ENCODE results near the gene MAPK8.

DNA sequence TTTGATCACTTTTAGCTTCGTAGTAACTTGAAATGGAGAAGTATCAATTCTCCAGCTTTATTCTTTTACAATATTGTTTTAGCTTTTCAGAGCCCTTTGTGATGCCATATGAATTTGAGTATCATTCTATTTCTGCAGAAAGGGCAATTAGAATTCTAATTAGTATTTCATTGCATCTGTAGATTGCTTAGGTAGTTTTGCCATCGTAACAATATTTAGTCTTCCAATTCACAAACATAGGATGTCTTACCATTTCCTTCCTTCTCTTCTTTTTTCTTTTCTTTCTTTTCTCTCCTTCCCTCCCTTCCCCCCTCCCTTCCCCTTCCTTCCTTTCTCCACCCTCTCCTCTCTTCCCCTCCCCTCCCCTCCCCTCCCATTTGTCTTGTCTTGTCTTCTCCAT lies 105.0 kb downstream of the MAPK8 start:
- TF ChIP-seq, protein P1, sequence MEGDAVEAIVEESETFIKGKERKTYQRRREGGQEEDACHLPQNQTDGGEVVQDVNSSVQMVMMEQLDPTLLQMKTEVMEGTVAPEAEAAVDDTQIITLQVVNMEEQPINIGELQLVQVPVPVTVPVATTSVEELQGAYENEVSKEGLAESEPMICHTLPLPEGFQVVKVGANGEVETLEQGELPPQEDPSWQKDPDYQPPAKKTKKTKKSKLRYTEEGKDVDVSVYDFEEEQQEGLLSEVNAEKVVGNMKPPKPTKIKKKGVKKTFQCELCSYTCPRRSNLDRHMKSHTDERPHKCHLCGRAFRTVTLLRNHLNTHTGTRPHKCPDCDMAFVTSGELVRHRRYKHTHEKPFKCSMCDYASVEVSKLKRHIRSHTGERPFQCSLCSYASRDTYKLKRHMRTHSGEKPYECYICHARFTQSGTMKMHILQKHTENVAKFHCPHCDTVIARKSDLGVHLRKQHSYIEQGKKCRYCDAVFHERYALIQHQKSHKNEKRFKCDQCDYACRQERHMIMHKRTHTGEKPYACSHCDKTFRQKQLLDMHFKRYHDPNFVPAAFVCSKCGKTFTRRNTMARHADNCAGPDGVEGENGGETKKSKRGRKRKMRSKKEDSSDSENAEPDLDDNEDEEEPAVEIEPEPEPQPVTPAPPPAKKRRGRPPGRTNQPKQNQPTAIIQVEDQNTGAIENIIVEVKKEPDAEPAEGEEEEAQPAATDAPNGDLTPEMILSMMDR (IDR thresholded peaks at IDR 0.05) = no peak
- TF ChIP-seq MAFK (IDR thresholded peaks at IDR 0.05; ENCODE audit: partially characterized antibody) = no peak
- TF ChIP-seq SMC3 (IDR thresholded peaks at IDR 0.05) = no peak
- TF ChIP-seq ESRRA (IDR thresholded peaks at IDR 0.05; ENCODE audit: borderline replicate concordance, low read length) = no peak
- no peak for TF ChIP-seq POLR2A (IDR thresholded peaks at IDR 0.05; ENCODE audit: low read length)
- no peak for TF ChIP-seq REST (IDR thresholded peaks at IDR 0.05)
- TF ChIP-seq EP300 (IDR thresholded peaks at IDR 0.05) = no peak
- no peak for TF ChIP-seq PHF8 (IDR thresholded peaks at IDR 0.05; ENCODE audit: borderline replicate concordance, low read depth)

Measured in A549 (cell line).